Measurements from ENCODE around the gene MATN1.

DNA sequence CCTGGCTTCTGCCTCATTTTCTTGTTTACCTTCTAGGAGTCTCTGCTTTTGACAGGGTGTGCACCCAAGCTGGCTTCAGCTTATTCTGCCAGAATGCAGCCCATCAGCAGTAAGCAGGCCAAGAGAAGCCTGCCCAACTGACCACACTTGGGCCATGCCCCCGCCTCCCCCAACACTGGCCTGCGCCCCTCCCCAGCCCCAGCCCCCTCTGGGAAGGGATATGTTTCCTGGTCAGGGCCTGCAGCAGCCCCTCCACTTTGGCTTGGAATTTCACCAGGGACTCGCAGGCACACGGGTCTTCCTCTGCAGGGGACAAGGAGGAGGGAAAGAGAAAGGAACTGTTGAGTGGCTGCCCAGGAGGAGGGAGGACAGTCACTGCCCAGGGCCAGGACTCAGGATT, 9.4 kb downstream of the MATN1 start:
- TF ChIP-seq CTCF (IDR thresholded peaks at IDR 0.05 in 2 of 3, conservative IDR thresholded peaks at IDR 0.05 in 1 of 3; ENCODE audit: borderline replicate concordance in 1 of 3, insufficient read depth in 1 of 3, low read depth in 2 of 3, low read length in 2 of 3) (no peak), EZH2 (IDR thresholded peaks at IDR 0.05) (no peak), ATF3 (IDR thresholded peaks at IDR 0.05) (no peak), REST (IDR thresholded peaks at IDR 0.05; ENCODE audit: low read depth) (no peak), TCF7L2 (IDR thresholded peaks at IDR 0.05; ENCODE audit: borderline replicate concordance, extremely low read depth, insufficient read depth, insufficient read length) (no peak), JUND (IDR thresholded peaks at IDR 0.05) (no peak), POLR2A (IDR thresholded peaks at IDR 0.05; ENCODE audit: borderline replicate concordance, extremely low read depth, insufficient read depth, insufficient read length) (no peak), RAD21 (IDR thresholded peaks at IDR 0.05; ENCODE audit: low read depth) (no peak), YY1 (IDR thresholded peaks at IDR 0.05; ENCODE audit: extremely low read depth, insufficient replicate concordance, low read depth, low read length) (no peak), ZNF274 (IDR thresholded peaks at IDR 0.05; ENCODE audit: low read depth, low read length) (no peak)
